MM.1S (cell line): Measurements from ENCODE around the gene TAPBP.

Source experiments
- CTCF ChIP-seq: fragments of 300-600 bp; sonication (generic); IDR thresholded peaks from 2 replicates; pipeline ENCODE4 v1.5.1; 2016; ENCODE audit warnings: antibody characterized with exemption, low read length, mixed read lengths
- EZH2 ChIP-seq: fragments of 300-600 bp; sonication (generic); optimal IDR thresholded peaks from 2 replicates; pipeline ENCODE3; 2017; ENCODE audit warnings: low read depth, mild to moderate bottlenecking, antibody characterized with exemption, low read length, mixed read lengths
- EZH2phosphoT487 ChIP-seq: fragments of 300-600 bp; sonication (generic); IDR thresholded peaks from 2 replicates; pipeline ENCODE4 v1.6.1; 2018; ENCODE audit warnings: antibody characterized with exemption, low read length

DNA sequence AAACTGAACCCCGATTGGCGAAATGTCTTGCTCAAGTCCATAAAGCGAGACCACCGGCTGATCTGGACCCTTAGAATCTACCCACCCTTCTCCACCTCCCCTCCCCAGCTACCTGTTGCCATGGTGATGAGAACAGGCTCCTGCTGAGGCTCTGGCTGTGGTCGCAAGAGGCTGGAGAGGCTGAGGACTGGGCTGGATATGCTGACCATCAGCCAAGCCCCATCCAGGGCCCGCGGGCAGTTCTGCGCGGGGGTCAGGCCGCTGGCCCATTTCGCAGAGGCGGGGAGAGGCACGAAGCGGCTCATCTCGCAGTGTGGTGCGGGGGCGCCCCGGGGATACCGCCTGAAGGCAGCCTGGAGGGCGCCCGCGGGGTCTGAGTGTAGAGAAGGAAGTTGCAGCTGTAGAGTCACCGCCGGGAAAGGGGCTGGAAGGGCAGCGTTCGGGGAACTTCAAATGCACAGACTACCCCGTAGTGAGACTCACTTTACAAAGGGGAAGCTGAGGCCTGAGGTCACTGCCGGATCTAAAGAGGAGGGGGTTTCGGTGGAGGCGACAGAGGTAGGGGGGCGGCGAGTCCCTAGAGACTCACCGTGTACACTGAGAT lies 671 bp downstream of the TAPBP start:
- TF ChIP-seq CTCF, result no peak
- TF ChIP-seq EZH2phosphoT487, result no peak
- no peak for TF ChIP-seq EZH2
